ENCODE data around the gene PHYKPL. TPM values are rescaled to one million over a fixed set of nuclear protein-coding genes. Genes with fewer than 3 reads are reported as not detected.

The PHYKPL gene
- total RNA-seq, 2 donors from 2014 or later, result 43.4 to 135 TPM

DNA sequence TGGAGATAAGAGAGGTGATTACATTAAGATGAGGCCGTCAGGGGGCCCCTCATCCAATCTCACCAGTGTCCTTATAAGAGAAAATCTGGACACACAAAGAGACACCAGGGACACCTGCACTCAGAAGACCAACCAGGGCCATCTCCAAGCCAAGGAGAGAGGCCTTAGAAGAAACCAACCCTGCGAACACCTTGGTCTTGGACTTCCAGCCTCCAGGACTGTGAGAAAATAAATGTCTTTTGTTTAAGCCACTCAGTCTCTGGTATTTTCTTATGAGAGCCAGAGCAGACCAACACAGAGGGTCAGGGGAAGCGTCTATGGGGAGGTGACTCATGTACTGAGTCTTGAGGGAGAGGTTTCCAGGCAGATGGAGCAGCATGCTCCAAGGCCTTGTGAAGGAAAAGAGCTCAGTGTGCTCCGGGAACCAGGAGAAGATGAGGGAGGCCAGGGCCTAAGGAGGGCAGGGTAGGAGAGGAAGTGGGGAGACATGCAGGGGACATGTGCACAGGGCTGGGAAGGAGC, 5.4 kb downstream of the PHYKPL start:
- intact Hi-C loops (cut with DNase I), result no loop called here
- peaks cover 12% of the 10 kb centered on the region for H3K4me1 ChIP-seq (replicated peaks)
- no peak overlapping the region for H3K27ac ChIP-seq
- no peak for DNase-seq (ENCODE audit: low spot score)
- WGBS, result 97% methylated on average over 4 of the region's 4 CpGs
- TF ChIP-seq POLR2AphosphoS5 (IDR thresholded peaks at IDR 0.05) (no peak), CTCF (IDR thresholded peaks at IDR 0.05) (no peak), POLR2A (IDR thresholded peaks at IDR 0.05) (no peak)
- peaks cover 6% of the 10 kb centered on the region in 2 donors for H3K36me3 ChIP-seq
- H3K27me3 ChIP-seq (replicated peaks; ENCODE audit: insufficient read depth), result no peaks in the 10 kb centered on the region
- H3K9me3 ChIP-seq, result no peaks in the 10 kb centered on the region
- H3K4me3 ChIP-seq, result no peak overlapping the region

DNA sequence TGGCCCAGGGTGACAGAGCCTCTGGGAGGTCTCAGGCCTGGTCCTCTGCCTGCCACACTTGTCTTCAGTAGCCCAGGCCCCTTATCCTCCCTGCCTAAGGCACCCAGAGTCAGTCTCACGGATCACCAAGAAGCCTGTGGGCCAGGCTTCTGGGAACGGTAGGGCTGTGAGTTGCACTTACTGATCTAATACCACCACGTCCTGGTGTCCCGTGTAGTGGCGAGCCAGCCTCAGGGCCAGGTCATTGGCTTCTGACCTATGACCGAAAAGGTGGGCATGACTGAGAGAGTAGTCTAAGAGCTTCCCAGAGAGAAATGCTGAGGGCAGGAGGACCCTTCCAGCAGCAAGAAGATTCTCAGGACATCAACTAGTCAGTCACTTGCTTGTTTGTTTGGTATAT, 7.4 kb downstream of the PHYKPL start:
- no peak for DNase-seq (ENCODE audit: low spot score)
- Histone ChIP-seq H3K4me1 (replicated peaks) (no peaks in the 10 kb centered on the region), H3K27ac (no peak overlapping the region), H3K4me3 (no peak overlapping the region), H3K9me3 (no peaks in the 10 kb centered on the region), H3K36me3 (peaks cover 6% of the 10 kb centered on the region in 2 donors), H3K27me3 (replicated peaks; ENCODE audit: insufficient read depth) (no peaks in the 10 kb centered on the region)
- intact Hi-C loops (cut with DNase I), result no loop called here
- TF ChIP-seq POLR2AphosphoS5 (IDR thresholded peaks at IDR 0.05) (no peak), POLR2A (IDR thresholded peaks at IDR 0.05) (no peak), CTCF (IDR thresholded peaks at IDR 0.05) (no peak)
- 93% methylated on average over 6 of the region's 6 CpGs for WGBS

GRCh38 chr5:178224403-178224802, 8.2 kb downstream of the PHYKPL start:
- no peak for DNase-seq (ENCODE audit: low spot score)
- intact Hi-C loops (cut with DNase I), result no loop called here
- no peak overlapping the region for H3K27ac ChIP-seq

GRCh38 chr5:178223828-178224335, 8.7 kb downstream of the PHYKPL start:
- H3K9me3 ChIP-seq, result no peaks in the 10 kb centered on the region
- no peaks in the 10 kb centered on the region for H3K27me3 ChIP-seq (replicated peaks; ENCODE audit: insufficient read depth)
- no peak overlapping the region for H3K27ac ChIP-seq
- no peaks in the 10 kb centered on the region for H3K4me1 ChIP-seq (replicated peaks)
- no peak for TF ChIP-seq CTCF (IDR thresholded peaks at IDR 0.05)
- no peak for TF ChIP-seq POLR2AphosphoS5 (IDR thresholded peaks at IDR 0.05)
- TF ChIP-seq POLR2A (IDR thresholded peaks at IDR 0.05), result no peak
- 70% methylated on average over 13 of the region's 13 CpGs for WGBS
- no peak overlapping the region for H3K4me3 ChIP-seq
- intact Hi-C loops (cut with DNase I), result no loop called here
- DNase-seq (ENCODE audit: low spot score), result no peak
- H3K36me3 ChIP-seq, result peaks cover 0 to 6% of the 10 kb centered on the region in 2 donors

More at GRCh38 chr5:178224403-178224802, 8.2 kb downstream of the PHYKPL start:
- TF ChIP-seq POLR2A (IDR thresholded peaks at IDR 0.05) (no peak), POLR2AphosphoS5 (IDR thresholded peaks at IDR 0.05) (no peak), CTCF (IDR thresholded peaks at IDR 0.05) (no peak)
- Histone ChIP-seq H3K27me3 (replicated peaks; ENCODE audit: insufficient read depth) (no peaks in the 10 kb centered on the region), H3K4me1 (replicated peaks) (no peaks in the 10 kb centered on the region), H3K4me3 (no peak overlapping the region), H3K36me3 (peaks cover 4 to 6% of the 10 kb centered on the region in 2 donors), H3K9me3 (no peaks in the 10 kb centered on the region)
- WGBS, result 80% methylated on average over 14 of the region's 17 CpGs

DNA sequence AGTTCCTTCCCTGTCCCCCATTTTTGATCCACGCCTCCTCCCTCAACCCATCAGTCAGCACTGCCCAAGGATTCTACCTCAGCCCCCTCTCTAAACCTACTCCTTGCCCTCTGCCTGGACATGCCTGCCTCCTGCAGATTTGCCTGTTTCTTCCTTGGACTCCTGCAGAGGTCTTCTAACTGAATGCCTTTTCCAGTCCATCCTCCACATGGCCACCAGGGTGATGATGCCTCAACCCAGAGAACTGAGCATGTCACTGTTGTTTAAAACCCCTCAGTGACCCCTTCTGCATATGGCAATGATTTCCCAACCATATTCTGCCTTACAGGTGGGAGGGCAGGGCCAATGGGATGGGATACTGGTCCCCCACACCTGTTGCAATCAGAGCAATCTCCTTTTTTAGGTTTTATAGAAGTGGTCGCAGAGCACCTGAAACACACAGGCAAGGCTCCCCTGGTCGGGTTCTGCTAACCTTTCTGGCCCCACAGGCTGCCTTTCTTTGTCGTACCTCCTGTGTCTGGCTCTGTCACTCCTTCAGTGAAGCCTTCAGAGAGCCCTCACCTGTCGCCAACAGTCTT, 9.3 kb downstream of the PHYKPL start:
- TF ChIP-seq POLR2AphosphoS5 (IDR thresholded peaks at IDR 0.05), result no peak
- TF ChIP-seq CTCF (IDR thresholded peaks at IDR 0.05), result no peak
- no peak for TF ChIP-seq POLR2A (IDR thresholded peaks at IDR 0.05)
- Histone ChIP-seq H3K4me1 (replicated peaks) (no peaks in the 10 kb centered on the region), H3K36me3 (peaks cover 0 to 6% of the 10 kb centered on the region in 2 donors), H3K27ac (no peak overlapping the region), H3K4me3 (no peak overlapping the region), H3K9me3 (no peaks in the 10 kb centered on the region), H3K27me3 (replicated peaks; ENCODE audit: insufficient read depth) (no peaks in the 10 kb centered on the region)
- no peak for DNase-seq (ENCODE audit: low spot score)
- intact Hi-C loops (cut with DNase I), result no loop called here
- WGBS, result 69% methylated on average over 5 of the region's 5 CpGs

Data from prostate gland (tissue), 2 donors.